ENCODE measurements around the gene YIF1B.

Gene YIF1B

GRCh38 chr19:38306236-38306635, 9.5 kb downstream of the YIF1B start:
- Histone ChIP-seq H3K27ac (ENCODE audit: low read depth, low read length) (no peak overlapping the region), H3K36me3 (ENCODE audit: low read length) (no peaks in the 10 kb centered on the region), H3K9me3 (ENCODE audit: insufficient read depth, low read length) (no peaks in the 10 kb centered on the region), H3K27me3 (ENCODE audit: low read length) (no peaks in the 10 kb centered on the region), H3K79me2 (ENCODE audit: insufficient read depth, low read length) (no peaks in the 10 kb centered on the region), H2AFZ (ENCODE audit: low read depth, low read length, severe bottlenecking) (no peak overlapping the region), H3K4me3 (ENCODE audit: insufficient read depth, low read length, poor library complexity, severe bottlenecking) (no peak overlapping the region), H3K4me2 (ENCODE audit: low read depth, low read length, poor library complexity, severe bottlenecking) (no peak overlapping the region), H3F3A (ENCODE audit: insufficient read depth) (no peaks in the 10 kb centered on the region), H3K9ac (ENCODE audit: low read length) (no peak overlapping the region), H4K20me1 (ENCODE audit: low read depth, low read length) (no peaks in the 10 kb centered on the region), H3K9me2 (replicated peaks; ENCODE audit: insufficient read depth, low read length) (no peaks in the 10 kb centered on the region)
- TF ChIP-seq CTCF (IDR thresholded peaks at IDR 0.05; ENCODE audit: insufficient read depth, low read length, poor library complexity, severe bottlenecking) (no peak), EZH2phosphoT487 (conservative IDR thresholded peaks at IDR 0.05; ENCODE audit: low read length) (no peak)

- H4K20me1 ChIP-seq (ENCODE audit: low read depth, low read length): no peaks in the 10 kb centered on the region
- no peaks in the 10 kb centered on the region for H3K36me3 ChIP-seq (ENCODE audit: low read length)
- no peaks in the 10 kb centered on the region for H3K9me3 ChIP-seq (ENCODE audit: insufficient read depth, low read length)
- no peak for TF ChIP-seq CTCF (IDR thresholded peaks at IDR 0.05; ENCODE audit: insufficient read depth, low read length, poor library complexity, severe bottlenecking)
- TF ChIP-seq EZH2phosphoT487 (conservative IDR thresholded peaks at IDR 0.05; ENCODE audit: low read length): no peak
- H3K9me2 ChIP-seq (replicated peaks; ENCODE audit: insufficient read depth, low read length): no peaks in the 10 kb centered on the region
- no peak overlapping the region for H3K9ac ChIP-seq (ENCODE audit: low read length)
- no peak overlapping the region for H3K27ac ChIP-seq (ENCODE audit: low read depth, low read length)
- no peaks in the 10 kb centered on the region for H3F3A ChIP-seq (ENCODE audit: insufficient read depth)
- no peak overlapping the region for H3K4me3 ChIP-seq (ENCODE audit: insufficient read depth, low read length, poor library complexity, severe bottlenecking)
- no peak overlapping the region for H3K4me2 ChIP-seq (ENCODE audit: low read depth, low read length, poor library complexity, severe bottlenecking)
- no peaks in the 10 kb centered on the region for H3K27me3 ChIP-seq (ENCODE audit: low read length)
- H3K79me2 ChIP-seq (ENCODE audit: insufficient read depth, low read length): no peaks in the 10 kb centered on the region
- no peak overlapping the region for H2AFZ ChIP-seq (ENCODE audit: low read depth, low read length, severe bottlenecking)
These were observed 10.8 kb downstream of the YIF1B start for GRCh38 chr19:38304866-38305429.

- Histone ChIP-seq H3K4me2 (ENCODE audit: low read depth, low read length, poor library complexity, severe bottlenecking) (no peak overlapping the region), H3K27me3 (ENCODE audit: low read length) (no peaks in the 10 kb centered on the region), H3K9me2 (replicated peaks; ENCODE audit: insufficient read depth, low read length) (no peaks in the 10 kb centered on the region), H3F3A (ENCODE audit: insufficient read depth) (no peaks in the 10 kb centered on the region), H3K79me2 (ENCODE audit: insufficient read depth, low read length) (no peaks in the 10 kb centered on the region), H3K27ac (ENCODE audit: low read depth, low read length) (no peak overlapping the region), H3K9ac (ENCODE audit: low read length) (no peak overlapping the region), H2AFZ (ENCODE audit: low read depth, low read length, severe bottlenecking) (no peak overlapping the region), H3K4me3 (ENCODE audit: insufficient read depth, low read length, poor library complexity, severe bottlenecking) (no peak overlapping the region), H4K20me1 (ENCODE audit: low read depth, low read length) (no peaks in the 10 kb centered on the region), H3K36me3 (ENCODE audit: low read length) (no peaks in the 10 kb centered on the region), H3K9me3 (ENCODE audit: insufficient read depth, low read length) (no peaks in the 10 kb centered on the region)
- TF ChIP-seq CTCF (IDR thresholded peaks at IDR 0.05; ENCODE audit: insufficient read depth, low read length, poor library complexity, severe bottlenecking) (no peak), EZH2phosphoT487 (conservative IDR thresholded peaks at IDR 0.05; ENCODE audit: low read length) (no peak)
These were observed 11.3 kb downstream of the YIF1B start for GRCh38 chr19:38304352-38304865.

Measured in SU-DHL-6 (cell line).